NCI-H748 treated with DMSO at 0.1 percent for 48 hours (cell line): ENCODE data around the gene CDC42SE2.
A peak's percentile ranks its signal among the peaks of the same experiment; 100 is the strongest.
"Not testable (repeated sequence)": the region's sequence is repeated elsewhere in the genome, so short reads cannot be mapped to it uniquely, and the experiment has no call there.

Source experiments
- DNase-seq: peaks from one replicate; lab custom pipeline; 2025; lab: John Stamatoyannopoulos, UW

The CDC42SE2 gene

GRCh38 chr5:131250751-131251475 lies 12.9 kb upstream of the CDC42SE2 start:
- DNase-seq = no peak

GRCh38 chr5:131252824-131253171 lies 11.1 kb upstream of the CDC42SE2 start:
- DNase-seq = no peak

GRCh38 chr5:131254025-131254424 lies 9.8 kb upstream of the CDC42SE2 start:
- DNase-seq = not testable (repeated sequence)

GRCh38 chr5:131254741-131255140 lies 9.1 kb upstream of the CDC42SE2 start:
- no peak for DNase-seq

- DNase-seq = no peak
Observed at GRCh38 chr5:131256507-131256823, 7.4 kb upstream of the CDC42SE2 start.

GRCh38 chr5:131258733-131259132 lies 5.1 kb upstream of the CDC42SE2 start:
- no peak for DNase-seq

- no peak for DNase-seq
Observed at GRCh38 chr5:131259326-131259725, 4.5 kb upstream of the CDC42SE2 start.

- DNase-seq = no peak
Observed at GRCh38 chr5:131260895-131261294, 3.0 kb upstream of the CDC42SE2 start.

- no peak for DNase-seq
Observed at GRCh38 chr5:131261483-131261882, 2.4 kb upstream of the CDC42SE2 start.

- peak; percentile 39 for DNase-seq
Observed at GRCh38 chr5:131262953-131263541, 806 bp upstream of the CDC42SE2 start.

- peak; percentile 13 for DNase-seq
Observed at GRCh38 chr5:131264451-131265099, 722 bp downstream of the CDC42SE2 start.

- DNase-seq = no peak
Observed at GRCh38 chr5:131265311-131265803, 1.5 kb downstream of the CDC42SE2 start.

GRCh38 chr5:131266370-131267060 lies 2.7 kb downstream of the CDC42SE2 start:
- DNase-seq = no peak

GRCh38 chr5:131268758-131269370 lies 5.0 kb downstream of the CDC42SE2 start:
- no peak for DNase-seq

- DNase-seq = no peak
Observed at GRCh38 chr5:131270809-131271208, 7.0 kb downstream of the CDC42SE2 start.

GRCh38 chr5:131271888-131272287 lies 8.0 kb downstream of the CDC42SE2 start:
- DNase-seq = not testable (repeated sequence)

GRCh38 chr5:131272307-131272706 lies 8.5 kb downstream of the CDC42SE2 start:
- DNase-seq = no peak

GRCh38 chr5:131272724-131273123 lies 8.9 kb downstream of the CDC42SE2 start:
- DNase-seq = no peak

- DNase-seq = no peak
Observed at GRCh38 chr5:131274326-131275063, 10.6 kb downstream of the CDC42SE2 start.

GRCh38 chr5:131276072-131276471 lies 12.2 kb downstream of the CDC42SE2 start:
- DNase-seq = no peak

GRCh38 chr5:131277447-131277846 lies 13.6 kb downstream of the CDC42SE2 start:
- DNase-seq = no peak
